CD4-positive, alpha-beta T cell treated with Interleukin-17A for 4 hours (primary cell): ENCODE results near the gene FAM13A.
"Not testable (repeated sequence)": the region's sequence is repeated elsewhere in the genome, so short reads cannot be mapped to it uniquely, and the experiment has no call there.

Experiments used
- DNase-seq: peaks from one replicate; pipeline ENCODE4 v3.0.0-alpha.2; 2020; ENCODE audit warnings: mixed read lengths

The FAM13A gene

DNA sequence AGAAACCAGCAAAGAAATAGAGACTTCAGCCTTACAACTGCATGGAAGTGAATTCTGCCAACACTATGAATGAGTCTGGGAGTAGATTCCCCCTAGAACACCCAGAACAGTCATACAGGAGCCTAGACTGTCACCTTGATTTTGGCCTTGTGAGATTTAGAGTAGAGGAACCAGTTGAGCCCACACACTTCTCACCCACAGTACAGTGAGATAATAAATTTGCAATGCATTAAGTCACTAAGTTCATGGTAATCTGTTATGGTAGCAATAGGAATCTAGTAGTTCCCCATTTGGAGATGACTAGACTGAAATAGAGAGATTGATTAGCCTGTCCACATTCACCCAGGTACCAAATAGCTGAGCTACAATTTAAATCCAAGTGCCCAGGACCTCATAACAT is 59.0 kb downstream of the FAM13A start:
- no peak for DNase-seq

DNA sequence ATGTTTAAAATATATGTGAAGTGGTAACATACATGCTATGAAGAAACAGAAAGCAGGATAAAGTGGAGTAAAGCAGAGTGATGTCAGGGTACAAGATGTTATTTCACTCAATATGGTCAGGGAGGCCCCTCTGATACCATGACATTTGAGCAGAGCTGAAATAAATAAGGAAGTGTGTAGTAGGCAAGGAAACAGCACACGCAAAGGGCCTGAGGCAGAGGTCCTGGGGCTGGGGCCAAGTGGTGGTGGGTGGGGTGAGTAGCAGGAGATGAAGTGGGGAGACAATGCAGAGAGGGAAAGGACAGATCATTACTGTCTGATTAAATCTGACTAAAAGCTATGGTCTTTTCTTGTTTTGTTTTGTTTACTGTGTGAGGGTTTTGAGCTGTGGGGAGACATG is 61.1 kb downstream of the FAM13A start:
- no peak for DNase-seq

DNA sequence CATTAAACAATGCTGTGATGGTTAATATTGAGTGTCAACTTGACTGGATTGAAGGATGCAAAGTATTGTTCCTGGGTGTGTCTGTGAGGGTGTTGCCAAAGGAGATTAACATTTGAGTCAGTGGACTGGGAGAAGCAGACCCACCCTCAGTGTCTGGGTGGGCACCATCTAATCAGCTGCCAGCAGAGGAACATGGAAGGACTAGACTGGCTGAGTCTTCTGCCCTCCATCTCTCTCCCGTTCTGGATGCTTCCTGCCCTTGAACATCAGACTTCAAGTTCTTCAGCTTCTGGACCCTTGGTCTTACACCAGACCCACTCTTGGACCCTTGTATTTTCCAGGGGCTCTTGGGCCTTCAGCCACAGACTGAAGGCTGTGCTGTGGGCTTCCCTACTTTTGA is 61.7 kb downstream of the FAM13A start:
- not testable (repeated sequence) for DNase-seq

GRCh38 chr4:88993246-88993645 is 63.7 kb downstream of the FAM13A start:
- DNase-seq, result no peak

DNA sequence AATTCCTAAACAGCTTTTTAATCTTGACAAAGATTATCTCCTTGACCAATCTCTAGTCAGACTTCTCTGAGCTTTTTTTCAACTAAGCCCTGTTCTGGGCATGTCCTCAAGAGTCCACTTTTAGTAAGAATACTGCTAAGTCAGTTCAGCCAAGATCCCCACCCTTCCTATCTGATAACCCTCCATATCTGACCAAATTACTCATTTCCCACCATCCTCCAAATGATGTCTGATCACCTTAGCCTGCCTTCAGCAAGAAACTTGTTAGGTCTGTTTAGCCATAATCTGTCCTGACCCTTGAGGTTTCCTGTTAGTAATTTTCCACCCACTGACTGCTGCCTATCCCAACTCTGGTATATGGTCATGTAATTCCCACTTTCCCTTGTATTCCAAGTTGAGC is 65.2 kb downstream of the FAM13A start:
- DNase-seq, result no peak

DNA sequence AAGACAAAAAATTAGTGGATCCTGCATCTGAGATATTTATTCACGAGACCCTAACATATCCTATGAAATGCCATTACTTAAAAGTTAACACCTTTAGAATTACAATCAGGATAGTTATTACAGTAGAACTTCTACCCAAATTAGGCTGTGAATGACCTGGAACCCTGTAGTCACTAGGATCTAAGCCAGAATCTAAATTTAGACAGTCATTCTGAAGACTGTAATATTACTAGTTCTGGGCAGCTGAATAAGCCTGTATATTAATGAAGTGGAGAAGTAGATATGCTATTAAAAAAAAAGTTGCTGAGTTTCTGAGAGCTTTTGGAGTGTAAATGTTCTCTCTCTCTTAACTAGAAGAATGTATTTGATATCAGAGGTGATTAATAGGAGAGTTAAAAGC is 67.0 kb downstream of the FAM13A start:
- no peak for DNase-seq

GRCh38 chr4:88985088-88985773 is 71.8 kb downstream of the FAM13A start:
- no peak for DNase-seq

GRCh38 chr4:88982757-88983156 is 74.2 kb downstream of the FAM13A start:
- no peak for DNase-seq

DNA sequence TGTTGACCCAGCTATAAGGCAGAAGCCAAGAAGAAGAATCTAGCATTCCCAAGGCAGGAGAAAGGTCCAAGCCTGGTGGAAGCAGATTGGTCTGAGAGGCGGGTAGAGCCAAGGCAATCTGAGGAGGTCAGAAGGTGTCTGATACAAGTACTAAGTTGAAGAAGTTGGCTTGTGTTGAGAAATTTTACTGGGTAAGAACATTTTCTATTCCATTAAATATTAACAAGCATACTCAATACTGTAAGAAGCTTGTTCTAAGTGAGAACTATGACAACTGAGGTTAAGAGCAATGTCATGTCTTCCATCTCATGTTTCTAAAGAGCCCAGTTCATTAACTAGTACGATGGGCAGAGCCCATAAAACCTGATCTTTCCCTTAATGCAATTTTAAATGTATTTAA is 75.0 kb downstream of the FAM13A start:
- no peak for DNase-seq

GRCh38 chr4:88981556-88981955 is 75.4 kb downstream of the FAM13A start:
- DNase-seq, result no peak

GRCh38 chr4:88979276-88979675 is 77.7 kb downstream of the FAM13A start:
- DNase-seq, result no peak

GRCh38 chr4:88976775-88977035 is 80.3 kb downstream of the FAM13A start:
- DNase-seq, result no peak

- DNase-seq, result no peak
Measured at GRCh38 chr4:88975958-88976774, 80.8 kb downstream of the FAM13A start.

GRCh38 chr4:88971536-88971935 is 85.4 kb downstream of the FAM13A start:
- no peak for DNase-seq

GRCh38 chr4:88969746-88970145 is 87.2 kb downstream of the FAM13A start:
- no peak for DNase-seq

DNA sequence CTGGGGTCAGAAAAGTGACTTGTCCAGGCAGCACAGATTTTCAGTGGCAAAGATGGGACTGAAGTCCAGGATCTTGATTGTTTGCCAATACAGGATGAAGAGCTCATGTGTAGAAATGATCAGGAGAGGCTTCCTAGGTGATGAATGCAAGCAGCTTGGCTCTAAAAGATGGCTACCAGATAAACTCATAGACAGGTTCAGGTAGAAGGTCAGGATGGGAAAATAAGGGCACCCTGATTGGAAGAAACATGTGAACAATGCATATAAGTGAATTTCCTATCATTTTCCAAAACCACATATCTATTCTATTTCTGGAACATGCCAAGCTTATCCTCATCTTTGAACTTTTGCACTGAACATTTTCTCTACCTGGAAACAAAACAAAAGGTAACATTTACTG is 87.7 kb downstream of the FAM13A start:
- no peak for DNase-seq

DNA sequence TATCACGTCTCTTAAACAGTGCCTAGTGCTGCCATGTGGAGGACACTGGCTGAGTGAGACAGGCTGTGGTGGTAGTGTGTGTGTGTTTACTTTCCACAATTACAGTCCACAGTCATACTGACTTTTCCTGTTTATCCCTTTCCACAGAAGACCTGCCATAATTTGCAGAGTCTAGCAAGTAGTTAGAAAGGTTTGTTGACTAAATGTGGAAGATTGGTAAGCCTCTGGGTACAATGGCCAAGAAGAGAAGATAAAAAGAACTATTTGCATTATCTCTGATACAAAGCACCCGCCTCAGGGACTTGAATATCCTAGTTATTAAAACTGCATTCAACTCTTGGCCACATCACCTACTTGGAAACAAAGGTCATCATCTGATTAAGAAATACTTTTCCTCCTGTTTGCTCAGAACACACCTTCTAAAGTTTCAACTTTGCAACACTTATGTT is 89.1 kb downstream of the FAM13A start:
- DNase-seq, result no peak

DNA sequence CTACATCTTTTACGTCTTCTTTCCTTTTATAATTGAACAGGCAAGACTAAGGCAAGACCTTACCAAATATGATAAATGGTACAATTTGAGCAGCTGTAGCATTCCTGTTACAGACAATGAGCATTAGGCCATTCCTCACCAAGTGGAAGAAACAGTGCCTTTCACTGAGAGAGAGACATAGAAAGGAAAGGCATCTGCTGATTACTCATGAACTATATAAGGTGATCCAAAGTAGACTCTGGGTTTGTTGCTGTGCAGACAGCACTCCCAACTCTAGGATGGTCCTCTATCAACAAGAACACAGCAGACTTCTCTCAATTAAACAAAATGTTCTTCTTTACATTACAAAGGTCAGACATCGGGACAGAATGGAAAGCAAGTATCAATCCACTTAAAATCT is 91.9 kb downstream of the FAM13A start:
- no peak for DNase-seq

DNA sequence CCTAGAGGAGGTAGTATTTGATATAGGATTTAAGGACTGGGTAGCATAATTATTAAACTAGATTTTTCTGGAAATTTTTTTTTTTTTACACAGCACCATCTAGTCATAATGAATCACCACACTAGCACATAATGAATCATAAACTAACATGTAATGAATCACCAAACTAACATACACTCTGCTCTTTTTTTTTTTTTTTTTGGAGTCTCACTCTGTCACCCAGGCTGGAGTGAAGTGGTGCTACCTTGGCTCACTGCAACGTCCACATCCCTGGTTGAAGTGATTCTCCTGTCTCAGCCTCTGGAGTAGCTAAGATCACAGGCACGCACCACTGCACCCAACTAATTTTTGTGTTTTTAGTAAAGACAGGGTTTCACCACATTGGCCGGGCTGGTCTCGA is 92.5 kb downstream of the FAM13A start:
- DNase-seq, result no peak

- DNase-seq, result no peak
Measured at GRCh38 chr4:88963817-88964216, 93.2 kb downstream of the FAM13A start.

GRCh38 chr4:88962396-88962795 is 94.6 kb downstream of the FAM13A start:
- no peak for DNase-seq

DNA sequence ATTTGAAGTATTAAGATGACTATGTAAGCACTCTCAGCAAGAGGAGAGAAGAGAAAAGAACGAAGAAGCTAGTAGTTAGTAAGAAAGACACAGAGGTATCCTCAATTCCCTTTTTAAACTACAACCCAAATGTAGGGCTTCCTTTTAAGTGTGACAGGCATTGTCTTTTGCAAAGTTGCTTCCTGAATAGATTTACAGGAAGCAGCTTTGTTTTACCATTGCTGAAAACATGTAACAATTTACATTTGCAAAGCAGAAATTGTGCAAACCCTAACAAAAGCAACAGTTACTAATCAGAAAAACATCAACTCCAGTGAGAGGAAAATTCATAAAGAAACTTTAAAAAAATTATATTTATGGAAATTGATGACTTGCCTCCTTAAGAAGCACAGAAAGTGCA is 96.4 kb downstream of the FAM13A start:
- DNase-seq, result no peak

DNA sequence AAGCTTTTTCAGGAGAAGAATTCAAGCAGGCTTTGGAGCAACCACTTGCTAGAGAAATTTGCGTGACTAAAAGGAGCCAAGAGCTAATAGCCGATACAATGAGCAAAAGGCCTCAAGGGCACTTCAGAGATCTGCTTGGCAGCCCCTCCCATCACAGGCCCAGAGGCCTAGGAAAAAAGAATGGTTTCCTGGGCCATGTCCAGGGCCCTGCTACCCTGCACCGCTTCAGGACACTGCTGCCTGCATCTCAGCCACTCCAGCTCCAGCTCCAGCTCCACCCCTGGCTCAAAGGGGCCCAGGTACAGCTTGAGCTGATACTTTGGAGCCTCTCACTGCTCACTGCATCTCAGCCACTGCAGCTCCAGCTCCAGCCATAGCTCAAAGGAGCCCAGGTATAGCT is 98.9 kb downstream of the FAM13A start:
- no peak for DNase-seq

GRCh38 chr4:88957570-88957969 is 99.4 kb downstream of the FAM13A start:
- no peak for DNase-seq
